GM21825 (cell line): ENCODE results near the gene KCNB1.

Source experiments
- ATAC-seq: cut with Tn5 transposase; IDR thresholded peaks from one replicate; pipeline ENCODE4 v1.9.1; 2021; ENCODE audit warnings: mild to moderate bottlenecking, moderate library complexity; ENCODE audit not compliant: unreplicated experiment

The KCNB1 gene

GRCh38 chr20:49360242-49360968 lies 122.1 kb downstream of the KCNB1 start:
- ATAC-seq = no peak

GRCh38 chr20:49356676-49357075 lies 125.8 kb downstream of the KCNB1 start:
- no peak for ATAC-seq

- ATAC-seq = no peak
Observed at GRCh38 chr20:49354673-49355072, 127.8 kb downstream of the KCNB1 start.

GRCh38 chr20:49353348-49353747 lies 129.1 kb downstream of the KCNB1 start:
- no peak for ATAC-seq

- ATAC-seq = no peak
Observed at GRCh38 chr20:49352751-49353150, 129.7 kb downstream of the KCNB1 start.

GRCh38 chr20:49351775-49352174 lies 130.7 kb downstream of the KCNB1 start:
- no peak for ATAC-seq

GRCh38 chr20:49349694-49350252 lies 132.7 kb downstream of the KCNB1 start:
- no peak for ATAC-seq

- ATAC-seq = no peak
Observed at GRCh38 chr20:49349078-49349477, 133.4 kb downstream of the KCNB1 start.

- no peak for ATAC-seq
Observed at GRCh38 chr20:49348563-49348962, 133.9 kb downstream of the KCNB1 start.

- ATAC-seq = no peak
Observed at GRCh38 chr20:49347156-49347555, 135.3 kb downstream of the KCNB1 start.

- no peak for ATAC-seq
Observed at GRCh38 chr20:49346682-49347081, 135.8 kb downstream of the KCNB1 start.

- ATAC-seq = no peak
Observed at GRCh38 chr20:49345524-49345923, 136.9 kb downstream of the KCNB1 start.

- ATAC-seq = no peak
Observed at GRCh38 chr20:49344975-49345374, 137.5 kb downstream of the KCNB1 start.

GRCh38 chr20:49344140-49344539 lies 138.3 kb downstream of the KCNB1 start:
- ATAC-seq = no peak

GRCh38 chr20:49343246-49343645 lies 139.2 kb downstream of the KCNB1 start:
- no peak for ATAC-seq

GRCh38 chr20:49340161-49340966 lies 142.1 kb downstream of the KCNB1 start:
- no peak for ATAC-seq

GRCh38 chr20:49339123-49339522 lies 143.3 kb downstream of the KCNB1 start:
- no peak for ATAC-seq

- ATAC-seq = no peak
Observed at GRCh38 chr20:49338061-49338460, 144.4 kb downstream of the KCNB1 start.

GRCh38 chr20:49337357-49337756 lies 145.1 kb downstream of the KCNB1 start:
- no peak for ATAC-seq

GRCh38 chr20:49336786-49337185 lies 145.7 kb downstream of the KCNB1 start:
- ATAC-seq = no peak

- ATAC-seq = no peak
Observed at GRCh38 chr20:49335476-49335875, 147.0 kb downstream of the KCNB1 start.
